ENCODE data around the gene SLC39A11. TPM values are rescaled to one million over a fixed set of nuclear protein-coding genes. Genes with fewer than 3 reads are reported as not detected.

The SLC39A11 gene
- total RNA-seq, 1 experiment from 2014 or later: 18.6 TPM

GRCh38 chr17:72884066-72884465, 208.4 kb downstream of the SLC39A11 start:
- BruUV-seq (replicated peaks): no TSS peak
- DNase-seq (ENCODE audit: low spot score): no peak
- intact Hi-C loops (cut with micrococcal nuclease; ENCODE audit: unreplicated experiment): no loop called here

GRCh38 chr17:72883351-72883750, 209.1 kb downstream of the SLC39A11 start:
- H3K4me3 ChIP-seq (ENCODE audit: low read depth, low read length, poor library complexity, severe bottlenecking): no peak overlapping the region
- intact Hi-C loops (cut with micrococcal nuclease; ENCODE audit: unreplicated experiment): no loop called here
- no TSS peak for BruUV-seq (replicated peaks)
- no peak for TF ChIP-seq EZH2 (IDR thresholded peaks at IDR 0.05; ENCODE audit: borderline replicate concordance, low read depth, low read length, poor library complexity, severe bottlenecking)
- TF ChIP-seq, protein P1, sequence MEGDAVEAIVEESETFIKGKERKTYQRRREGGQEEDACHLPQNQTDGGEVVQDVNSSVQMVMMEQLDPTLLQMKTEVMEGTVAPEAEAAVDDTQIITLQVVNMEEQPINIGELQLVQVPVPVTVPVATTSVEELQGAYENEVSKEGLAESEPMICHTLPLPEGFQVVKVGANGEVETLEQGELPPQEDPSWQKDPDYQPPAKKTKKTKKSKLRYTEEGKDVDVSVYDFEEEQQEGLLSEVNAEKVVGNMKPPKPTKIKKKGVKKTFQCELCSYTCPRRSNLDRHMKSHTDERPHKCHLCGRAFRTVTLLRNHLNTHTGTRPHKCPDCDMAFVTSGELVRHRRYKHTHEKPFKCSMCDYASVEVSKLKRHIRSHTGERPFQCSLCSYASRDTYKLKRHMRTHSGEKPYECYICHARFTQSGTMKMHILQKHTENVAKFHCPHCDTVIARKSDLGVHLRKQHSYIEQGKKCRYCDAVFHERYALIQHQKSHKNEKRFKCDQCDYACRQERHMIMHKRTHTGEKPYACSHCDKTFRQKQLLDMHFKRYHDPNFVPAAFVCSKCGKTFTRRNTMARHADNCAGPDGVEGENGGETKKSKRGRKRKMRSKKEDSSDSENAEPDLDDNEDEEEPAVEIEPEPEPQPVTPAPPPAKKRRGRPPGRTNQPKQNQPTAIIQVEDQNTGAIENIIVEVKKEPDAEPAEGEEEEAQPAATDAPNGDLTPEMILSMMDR (conservative IDR thresholded peaks at IDR 0.05; ENCODE audit: low read depth, low read length): no peak
- no peak overlapping the region for H3K27ac ChIP-seq (ENCODE audit: low read depth, low read length, poor library complexity, severe bottlenecking)
- CTCF ChIA-PET: no interaction called here
- no peak for DNase-seq (ENCODE audit: low spot score)
- H3K9me3 ChIP-seq (ENCODE audit: low read depth, low read length, poor library complexity, severe bottlenecking): peaks cover 18% of the 10 kb centered on the region
- H3K27me3 ChIP-seq (replicated peaks; ENCODE audit: insufficient read depth, low read depth, low read length, poor library complexity): no peaks in the 10 kb centered on the region
- no peaks in the 10 kb centered on the region for H3K4me1 ChIP-seq (ENCODE audit: insufficient read depth, low read length, poor library complexity, severe bottlenecking)
- POLR2A ChIA-PET (ENCODE audit: low non-redundant PET): no interaction called here
- H3K36me3 ChIP-seq (ENCODE audit: insufficient read depth, low read length, poor library complexity, severe bottlenecking): no peaks in the 10 kb centered on the region

More at GRCh38 chr17:72884066-72884465, 208.4 kb downstream of the SLC39A11 start:
- ChIA-PET CTCF (no interaction called here), POLR2A (ENCODE audit: low non-redundant PET) (no interaction called here)
- no peaks in the 10 kb centered on the region for H3K27me3 ChIP-seq (replicated peaks; ENCODE audit: insufficient read depth, low read depth, low read length, poor library complexity)
- H3K27ac ChIP-seq (ENCODE audit: low read depth, low read length, poor library complexity, severe bottlenecking): no peak overlapping the region
- H3K4me1 ChIP-seq (ENCODE audit: insufficient read depth, low read length, poor library complexity, severe bottlenecking): no peaks in the 10 kb centered on the region
- peaks cover 13% of the 10 kb centered on the region for H3K9me3 ChIP-seq (ENCODE audit: low read depth, low read length, poor library complexity, severe bottlenecking)
- H3K36me3 ChIP-seq (ENCODE audit: insufficient read depth, low read length, poor library complexity, severe bottlenecking): no peaks in the 10 kb centered on the region
- H3K4me3 ChIP-seq (ENCODE audit: low read depth, low read length, poor library complexity, severe bottlenecking): no peak overlapping the region
- no peak for TF ChIP-seq EZH2 (IDR thresholded peaks at IDR 0.05; ENCODE audit: borderline replicate concordance, low read depth, low read length, poor library complexity, severe bottlenecking)
- TF ChIP-seq, protein P1 (conservative IDR thresholded peaks at IDR 0.05; ENCODE audit: low read depth, low read length): no peak

DNA sequence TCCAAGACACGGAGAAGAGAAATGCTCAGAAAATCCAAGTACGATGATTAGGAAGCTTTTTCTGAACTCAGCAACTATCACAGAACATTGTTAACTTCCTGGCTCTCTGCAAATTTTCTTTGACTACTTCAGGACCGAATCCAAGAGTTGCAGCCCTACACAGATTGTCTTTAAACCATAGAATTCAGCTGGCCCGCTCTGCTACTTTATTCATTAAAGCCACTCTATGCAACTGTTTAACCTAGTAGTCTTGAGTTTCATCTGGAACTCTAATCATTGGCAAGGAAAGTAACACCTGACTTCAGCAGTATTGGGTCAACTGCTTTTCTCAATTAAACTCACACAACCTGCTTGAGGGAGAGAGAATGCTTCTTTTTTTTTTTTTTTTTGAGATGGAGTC, 210.1 kb downstream of the SLC39A11 start:
- H3K4me3 ChIP-seq (ENCODE audit: low read depth, low read length, poor library complexity, severe bottlenecking): no peak overlapping the region
- BruUV-seq (replicated peaks): no TSS peak
- no peaks in the 10 kb centered on the region for H3K27me3 ChIP-seq (replicated peaks; ENCODE audit: insufficient read depth, low read depth, low read length, poor library complexity)
- no peaks in the 10 kb centered on the region for H3K4me1 ChIP-seq (ENCODE audit: insufficient read depth, low read length, poor library complexity, severe bottlenecking)
- TF ChIP-seq EZH2 (IDR thresholded peaks at IDR 0.05; ENCODE audit: borderline replicate concordance, low read depth, low read length, poor library complexity, severe bottlenecking): no peak
- TF ChIP-seq, protein P1 (conservative IDR thresholded peaks at IDR 0.05; ENCODE audit: low read depth, low read length): no peak
- ChIA-PET CTCF (interaction anchor here (0.7 kb wide), 1 partner anchor 487 kb away, joined by 6 read pairs; no protein-coding TSS in a partner anchor), POLR2A (ENCODE audit: low non-redundant PET) (no interaction called here)
- no peak for DNase-seq (ENCODE audit: low spot score)
- intact Hi-C loops (cut with micrococcal nuclease; ENCODE audit: unreplicated experiment): no loop called here
- H3K9me3 ChIP-seq (ENCODE audit: low read depth, low read length, poor library complexity, severe bottlenecking): peaks cover 19% of the 10 kb centered on the region
- H3K36me3 ChIP-seq (ENCODE audit: insufficient read depth, low read length, poor library complexity, severe bottlenecking): no peaks in the 10 kb centered on the region
- no peak overlapping the region for H3K27ac ChIP-seq (ENCODE audit: low read depth, low read length, poor library complexity, severe bottlenecking)
